Activated CD8-positive, alpha-beta memory T cell treated with anti-CD3 and anti-CD28 coated beads for 24 hours (primary cell): Measurements from ENCODE around the gene DDX3X.
"Not testable (repeated sequence)": the region's sequence is repeated elsewhere in the genome, so short reads cannot be mapped to it uniquely, and the experiment has no call there.

Experiments used
- DNase-seq: peaks from one replicate; pipeline ENCODE4 v3.0.0-alpha.2; 2020

DDX3X gene

DNA sequence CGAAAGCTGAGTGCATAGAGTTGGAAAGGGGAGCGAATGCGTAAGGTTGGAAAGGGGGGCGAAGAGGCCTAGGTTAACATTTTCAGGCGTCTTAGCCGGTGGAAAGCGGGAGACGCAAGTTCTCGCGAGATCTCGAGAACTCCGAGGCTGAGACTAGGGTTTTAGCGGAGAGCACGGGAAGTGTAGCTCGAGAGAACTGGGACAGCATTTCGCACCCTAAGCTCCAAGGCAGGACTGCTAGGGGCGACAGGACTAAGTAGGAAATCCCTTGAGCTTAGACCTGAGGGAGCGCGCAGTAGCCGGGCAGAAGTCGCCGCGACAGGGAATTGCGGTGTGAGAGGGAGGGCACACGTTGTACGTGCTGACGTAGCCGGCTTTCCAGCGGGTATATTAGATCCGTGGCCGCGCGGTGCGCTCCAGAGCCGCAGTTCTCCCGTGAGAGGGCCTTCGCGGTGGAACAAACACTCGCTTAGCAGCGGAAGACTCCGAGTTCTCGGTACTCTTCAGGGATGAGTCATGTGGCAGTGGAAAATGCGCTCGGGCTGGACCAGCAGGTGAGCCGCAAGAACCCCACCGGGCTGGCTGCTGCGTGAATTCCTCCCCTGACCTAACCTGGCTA is at the start of gene DDX3X:
Gene DDX3X, plus strand, starts transcription at position 419 of the 619 bp plus-strand sequence. Its CDS starts 91 bp downstream, at position 510.
- peak; percentile 98 for DNase-seq

GRCh38 chrX:41285928-41286327 is 48.0 kb upstream of the DDX3X start:
- not testable (repeated sequence) for DNase-seq

DNA sequence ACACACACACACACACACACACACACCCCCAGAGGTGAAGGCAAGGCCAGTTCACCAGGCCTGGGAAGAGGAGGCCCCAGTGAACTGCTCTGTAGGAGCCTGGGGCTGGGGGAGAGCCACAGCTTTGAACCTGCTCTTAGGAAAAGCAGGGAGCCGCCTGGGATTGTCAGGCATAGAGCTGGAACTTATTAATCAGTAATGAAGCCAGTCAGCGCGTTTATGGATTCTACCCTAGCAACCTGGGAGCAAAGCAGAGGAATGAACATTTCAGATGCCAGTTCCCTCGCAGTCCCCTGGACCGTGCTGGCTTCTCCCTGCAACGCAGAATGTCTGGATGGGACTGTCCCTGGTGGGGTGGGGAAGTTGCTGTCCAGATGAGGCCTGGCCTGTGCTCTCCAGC is 45.3 kb upstream of the DDX3X start:
- no peak for DNase-seq

DNA sequence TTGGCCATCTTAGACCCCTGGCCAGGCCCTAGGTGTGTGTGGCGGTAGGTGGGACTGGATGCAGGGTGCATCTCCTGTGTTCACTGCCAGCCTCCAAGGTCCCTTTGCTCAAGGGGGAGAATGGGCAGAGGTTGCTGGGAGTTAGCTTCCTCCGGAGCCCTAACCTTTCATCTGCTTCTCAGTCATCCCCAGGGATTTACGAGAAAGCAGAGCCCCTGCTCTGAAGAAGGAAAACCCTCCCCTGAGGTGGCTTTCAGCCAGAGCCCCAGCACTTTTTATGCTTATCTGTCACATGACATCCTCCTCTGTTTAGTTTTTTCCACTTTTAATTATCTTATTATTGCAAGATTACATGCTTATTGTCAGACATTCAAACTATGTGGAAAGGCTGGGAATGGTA is 44.9 kb upstream of the DDX3X start:
- DNase-seq: no peak

- no peak for DNase-seq
These were observed 42.7 kb upstream of the DDX3X start for GRCh38 chrX:41291309-41291708.

GRCh38 chrX:41293269-41293668 is 40.7 kb upstream of the DDX3X start:
- DNase-seq: no peak

DNA sequence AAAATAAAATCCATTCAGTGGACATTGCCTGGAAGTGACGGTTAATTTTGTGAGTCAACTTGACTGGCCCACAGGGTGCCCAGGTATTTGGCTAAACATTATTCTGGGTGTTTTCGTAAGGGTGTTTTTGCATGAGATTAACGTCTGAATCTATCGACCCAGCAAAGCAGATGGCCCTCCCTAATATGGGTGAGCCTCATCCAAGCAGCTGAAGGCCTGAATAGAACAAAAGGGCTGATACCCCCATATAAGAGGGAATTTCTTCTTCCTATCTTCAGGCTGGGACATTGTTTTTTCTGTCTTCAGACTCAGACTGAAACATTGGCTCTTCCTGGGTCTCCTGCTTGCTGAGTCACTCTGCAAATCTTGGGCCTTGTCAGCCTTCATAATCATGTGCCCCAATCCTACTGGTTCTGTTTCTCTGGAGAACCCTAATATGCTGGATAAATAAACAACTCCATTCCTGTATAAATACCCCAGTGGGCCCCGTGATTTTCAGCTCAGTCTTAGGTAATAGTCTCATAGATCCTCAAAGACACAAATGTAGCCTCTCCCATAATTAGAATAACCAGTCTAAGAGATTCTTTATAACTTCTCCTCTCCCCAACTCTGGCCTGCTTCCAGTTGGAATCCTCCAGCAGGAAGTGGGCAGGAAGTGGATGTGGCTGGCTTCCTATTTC is 33.1 kb upstream of the DDX3X start:
- no peak for DNase-seq

GRCh38 chrX:41301438-41301824 is 32.5 kb upstream of the DDX3X start:
- no peak for DNase-seq

DNA sequence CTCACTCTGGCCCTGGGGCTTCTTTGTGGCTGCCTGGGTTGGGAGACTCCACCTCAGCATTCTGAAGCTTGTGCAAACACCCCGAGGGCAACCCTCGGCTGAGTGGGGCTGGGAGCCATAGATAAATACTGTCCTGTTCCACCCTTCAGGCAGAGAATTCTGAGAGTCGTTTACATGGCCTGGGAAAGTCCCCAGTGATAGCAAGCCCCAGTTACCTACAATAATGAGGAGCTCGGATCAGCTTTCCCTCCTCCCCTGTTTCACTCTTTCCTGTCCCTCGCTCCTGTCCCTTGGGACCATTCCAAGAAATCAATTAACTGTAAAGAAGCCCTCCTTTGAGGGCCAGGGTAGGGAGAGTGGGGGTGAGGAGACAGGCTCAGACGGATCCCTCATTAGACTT is 31.6 kb upstream of the DDX3X start:
- no peak for DNase-seq

GRCh38 chrX:41303013-41303412 is 30.9 kb upstream of the DDX3X start:
- DNase-seq: no peak

DNA sequence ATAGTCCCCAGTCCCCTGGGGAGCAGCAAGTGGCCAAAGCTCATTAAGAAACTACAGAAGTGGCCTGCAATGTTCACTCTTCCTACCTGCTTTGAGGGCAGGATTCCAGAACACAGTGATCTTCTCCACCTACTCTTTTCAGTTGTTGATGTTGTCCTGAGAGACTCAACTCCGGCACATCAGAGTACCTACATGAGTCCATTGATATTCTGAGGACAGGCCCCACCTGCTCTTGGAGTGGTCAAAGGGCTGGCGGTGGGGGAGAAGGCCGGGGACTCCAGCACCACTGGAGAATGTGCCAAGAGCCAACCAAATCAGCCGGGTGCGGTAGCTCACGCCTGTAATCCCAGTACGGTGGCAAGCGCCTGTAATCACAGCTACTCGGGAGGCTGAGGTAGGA is 29.8 kb upstream of the DDX3X start:
- DNase-seq: no peak

- DNase-seq: no peak
These were observed 24.9 kb upstream of the DDX3X start for GRCh38 chrX:41308884-41309647.

DNA sequence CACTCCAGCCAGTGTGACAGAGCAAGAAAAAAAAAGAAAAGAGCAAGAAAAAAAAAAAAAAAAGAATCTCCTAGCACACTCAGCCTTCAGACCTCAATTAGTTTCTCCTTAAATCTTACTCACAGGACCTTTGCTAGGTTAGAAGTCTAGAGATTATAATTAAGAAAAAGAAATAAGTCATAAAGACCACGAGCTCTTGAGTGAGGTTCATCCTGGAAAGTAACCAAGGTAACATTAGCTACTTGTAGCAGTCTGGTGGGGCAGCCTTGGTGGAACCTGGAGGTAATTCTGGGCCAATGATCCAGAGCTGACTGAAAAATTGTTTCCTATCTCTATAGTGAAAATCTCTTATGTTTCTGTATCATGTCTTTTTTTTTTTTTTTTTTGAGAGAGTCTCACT is 21.2 kb upstream of the DDX3X start:
- DNase-seq: no peak

DNA sequence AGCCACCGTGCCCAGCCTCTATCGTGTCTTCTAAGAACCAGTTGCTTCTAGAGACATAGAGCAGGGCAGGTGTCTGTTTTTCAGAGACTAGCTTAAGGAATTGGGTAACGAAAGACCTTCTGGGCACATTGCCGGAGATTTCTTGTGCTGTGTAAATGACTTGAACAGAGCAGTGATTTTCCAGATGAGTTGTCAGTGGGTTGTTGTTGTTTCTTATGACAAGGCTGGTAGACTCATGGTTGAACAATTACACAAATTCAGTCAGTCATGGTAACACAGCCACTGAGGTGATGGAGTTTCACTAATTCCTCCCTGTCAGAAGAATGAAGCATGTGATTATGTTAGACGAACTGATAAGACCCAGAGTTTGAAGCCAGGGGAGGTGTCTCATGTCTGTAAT is 20.5 kb upstream of the DDX3X start:
- no peak for DNase-seq

DNA sequence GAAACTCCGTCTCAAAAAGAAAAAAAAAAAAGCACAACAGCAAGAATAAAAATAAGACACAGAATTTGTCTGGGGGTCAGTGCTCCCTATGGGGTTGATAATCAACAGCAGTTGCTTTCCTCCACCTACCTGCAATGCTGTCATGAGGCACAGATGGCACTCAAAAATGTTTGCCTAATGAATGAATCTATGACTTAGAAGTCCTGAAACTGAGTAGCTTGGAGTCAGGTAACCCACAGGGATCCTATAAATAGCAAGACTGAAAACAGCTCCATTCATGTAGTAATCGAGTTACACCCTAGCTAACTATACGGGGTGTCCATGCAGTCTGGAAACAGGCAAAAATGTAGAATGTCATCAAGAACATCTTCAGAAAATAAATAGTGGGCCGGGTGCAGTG is 19.8 kb upstream of the DDX3X start:
- no peak for DNase-seq

GRCh38 chrX:41314881-41315280 is 19.1 kb upstream of the DDX3X start:
- no peak for DNase-seq

- not testable (repeated sequence) for DNase-seq
These were observed 17.7 kb upstream of the DDX3X start for GRCh38 chrX:41316266-41316665.

DNA sequence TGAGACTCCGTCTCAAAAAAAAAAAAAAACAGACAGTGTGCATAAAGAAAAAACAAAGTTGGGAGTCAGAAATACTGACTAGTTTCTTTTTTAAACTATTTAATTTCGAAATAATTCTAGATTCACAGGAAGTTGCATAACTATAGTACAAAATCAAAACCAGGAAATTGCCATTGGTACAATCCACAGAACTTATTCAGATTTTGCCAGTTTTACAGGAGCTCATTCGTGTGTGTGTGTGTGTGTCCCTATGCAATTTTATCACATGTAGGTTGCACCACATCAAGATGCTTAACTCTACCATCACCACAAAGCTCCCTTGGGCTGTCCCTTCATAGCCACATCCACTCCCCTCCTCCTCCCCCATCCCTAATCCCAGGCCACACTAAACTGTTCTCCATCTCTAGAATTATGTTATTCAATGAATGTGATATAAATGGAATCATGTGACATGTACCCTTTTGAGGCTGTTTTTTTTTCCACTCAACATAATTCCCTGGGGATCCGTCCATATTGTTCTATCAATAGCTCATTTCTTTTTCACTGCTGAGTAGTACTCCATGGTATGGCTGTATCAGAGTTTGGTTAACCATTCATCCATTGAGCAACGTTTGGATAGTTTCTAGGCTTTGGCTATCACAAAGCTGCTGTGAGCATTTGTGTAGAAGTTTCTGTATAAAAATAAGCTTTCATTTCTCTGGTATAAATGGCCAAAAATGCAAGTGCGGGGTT is 16.3 kb upstream of the DDX3X start:
- DNase-seq: no peak

DNA sequence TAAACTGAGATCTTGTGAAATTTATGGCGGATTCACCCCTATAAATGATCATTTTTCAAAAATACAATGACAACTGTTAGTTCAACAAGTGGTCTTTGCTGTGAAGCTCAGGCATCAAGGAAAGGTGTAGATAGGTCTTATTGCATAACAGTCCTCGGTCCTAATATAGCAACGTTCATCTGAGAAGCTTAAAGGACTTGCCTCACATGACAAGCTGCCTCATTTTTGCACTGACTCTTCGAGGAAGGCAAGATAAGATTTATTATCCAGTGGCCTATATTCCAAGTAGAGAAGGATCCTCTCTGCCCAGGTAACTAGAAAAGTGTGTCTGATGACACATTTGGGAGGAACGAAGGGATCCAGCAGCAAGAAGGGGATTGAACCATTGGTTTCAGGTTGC is 13.6 kb upstream of the DDX3X start:
- no peak for DNase-seq

DNA sequence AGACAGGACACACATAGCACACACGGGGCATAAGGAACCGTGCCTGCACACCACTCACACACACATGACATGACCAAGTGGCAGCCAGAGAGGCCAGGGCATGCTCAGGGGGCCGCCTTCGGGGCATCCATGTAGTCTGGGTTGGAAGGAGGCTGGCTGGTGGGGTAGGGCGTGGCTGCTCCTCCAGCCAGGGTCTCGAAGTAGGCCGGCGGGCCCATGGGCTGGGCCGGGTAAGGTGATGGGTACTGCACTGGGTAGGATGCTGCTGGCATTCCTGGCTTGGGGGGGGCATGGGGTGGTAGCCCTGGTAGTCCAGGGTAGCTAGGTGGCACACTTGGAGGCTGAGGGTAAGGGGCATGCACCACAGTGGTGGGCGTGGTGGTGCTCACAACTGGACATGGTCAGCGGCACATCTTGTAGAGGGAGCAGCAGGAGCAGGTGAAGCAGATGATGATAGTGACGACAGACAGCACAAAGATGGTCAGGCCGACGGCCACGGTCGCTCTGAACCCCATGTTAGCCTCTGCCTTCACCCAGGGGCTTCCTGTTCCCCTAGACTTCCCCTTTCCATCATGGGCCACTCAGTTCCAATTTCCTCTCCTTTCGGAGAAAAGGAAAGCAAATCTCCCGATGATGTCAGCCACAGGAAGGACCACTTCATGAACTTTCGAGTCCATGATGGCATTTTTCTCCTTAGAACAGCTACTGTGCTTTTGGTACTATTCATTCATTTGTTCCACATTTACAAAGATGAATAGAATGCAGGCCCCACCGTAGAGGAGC is 10.9 kb upstream of the DDX3X start:
- DNase-seq: no peak

DNA sequence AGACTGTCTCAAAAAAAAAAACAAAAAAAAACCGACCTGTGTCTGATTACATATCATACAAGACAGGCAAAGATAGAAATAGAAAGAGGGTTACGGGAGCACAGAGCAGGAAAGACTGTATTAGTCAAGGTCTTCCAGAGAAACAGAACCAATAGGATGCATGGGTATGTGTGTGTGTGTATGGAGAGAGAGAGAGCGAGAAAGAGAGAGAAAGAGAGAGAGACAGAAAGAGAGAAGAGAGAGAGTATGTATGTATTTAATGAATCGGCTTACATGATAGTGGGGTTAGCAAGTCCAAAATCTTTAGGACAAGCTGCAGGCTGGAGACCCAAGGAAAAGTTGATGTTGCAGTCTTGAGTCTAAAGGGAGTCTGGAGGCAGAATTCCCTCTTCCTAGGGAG is 7.5 kb upstream of the DDX3X start:
- no peak for DNase-seq

GRCh38 chrX:41327341-41327740 is 6.6 kb upstream of the DDX3X start:
- DNase-seq: peak; percentile 26

DNA sequence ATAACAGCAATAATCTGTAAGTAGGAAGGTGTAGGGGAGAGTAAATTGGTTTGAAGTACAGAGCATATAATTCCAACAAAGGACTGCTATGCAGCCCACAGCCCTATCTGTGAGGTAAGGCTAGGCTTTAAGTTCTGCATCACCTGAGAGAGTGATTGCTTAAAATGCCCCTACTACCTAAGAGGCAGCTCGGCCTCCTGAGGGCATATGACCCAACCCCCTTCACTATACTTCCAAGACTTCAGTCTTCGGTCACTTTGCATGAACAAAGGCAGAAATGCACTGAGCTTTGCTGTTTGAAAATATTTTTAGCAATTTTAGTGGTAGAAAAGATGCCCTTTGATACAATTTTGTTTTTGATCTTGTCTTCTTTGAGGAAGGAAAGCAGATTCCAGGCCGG is 4.9 kb upstream of the DDX3X start:
- DNase-seq: peak; percentile 38
